GM18505 (cell line): ENCODE data around the gene HMGXB3.
"Not testable (repeated sequence)": the region's sequence is repeated elsewhere in the genome, so short reads cannot be mapped to it uniquely, and the experiment has no call there.

Source experiments
- ATAC-seq: cut with Tn5 transposase; IDR thresholded peaks from one replicate; pipeline ENCODE4 v1.9.1; 2021; ENCODE audit not compliant: unreplicated experiment
- POLR2A ChIP-seq: IDR thresholded peaks from 4 replicates; pipeline ENCODE4 v1.6.1; 2011; ENCODE audit warnings: borderline replicate concordance; ENCODE audit not compliant: insufficient read depth, insufficient read length; ENCODE audit errors: extremely low read depth

The HMGXB3 gene

GRCh38 chr5:150079909-150080461 is 79.4 kb downstream of the HMGXB3 start:
- no peak for TF ChIP-seq POLR2A
- no peak for ATAC-seq

- no peak for TF ChIP-seq POLR2A
- no peak for ATAC-seq
Observed at GRCh38 chr5:150080696-150081435, 80.3 kb downstream of the HMGXB3 start.

DNA sequence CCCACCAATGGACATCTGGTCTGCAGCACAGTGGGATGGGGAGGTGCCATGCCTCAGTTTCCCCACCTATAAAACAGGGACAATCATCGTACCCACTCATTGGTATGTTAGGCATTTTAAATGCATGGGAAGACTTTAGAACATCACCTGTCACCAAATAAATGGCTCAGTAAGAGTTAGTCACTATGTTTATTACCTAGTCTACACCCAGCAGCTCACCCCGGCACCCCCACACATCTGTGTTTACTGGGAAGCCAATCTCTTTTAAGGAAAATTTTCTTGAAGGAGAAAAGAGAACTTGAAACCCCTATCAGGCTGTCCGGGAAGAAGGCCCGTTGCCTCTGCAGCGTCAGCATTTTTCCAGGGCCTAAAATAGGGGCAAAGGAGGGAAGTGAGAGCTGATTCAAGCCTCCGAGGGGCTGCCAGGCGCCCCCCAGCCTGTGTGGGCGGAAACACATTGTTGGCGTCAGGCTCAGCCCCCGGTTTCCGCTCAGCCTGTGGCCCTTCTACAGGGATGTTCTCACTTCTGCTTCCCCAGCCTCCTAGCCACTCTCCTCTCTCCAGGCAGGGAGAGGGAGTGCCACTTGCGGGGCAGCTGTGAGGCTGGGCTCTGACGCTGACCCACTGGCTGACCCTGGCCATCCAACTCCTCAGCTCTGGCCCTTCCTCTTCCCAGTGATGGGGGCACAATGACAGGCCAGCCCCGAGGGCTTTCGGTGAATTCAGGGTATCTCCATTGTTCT is 81.2 kb downstream of the HMGXB3 start:
- peak; percentile 33 for TF ChIP-seq POLR2A
- peak; percentile 89 for ATAC-seq

DNA sequence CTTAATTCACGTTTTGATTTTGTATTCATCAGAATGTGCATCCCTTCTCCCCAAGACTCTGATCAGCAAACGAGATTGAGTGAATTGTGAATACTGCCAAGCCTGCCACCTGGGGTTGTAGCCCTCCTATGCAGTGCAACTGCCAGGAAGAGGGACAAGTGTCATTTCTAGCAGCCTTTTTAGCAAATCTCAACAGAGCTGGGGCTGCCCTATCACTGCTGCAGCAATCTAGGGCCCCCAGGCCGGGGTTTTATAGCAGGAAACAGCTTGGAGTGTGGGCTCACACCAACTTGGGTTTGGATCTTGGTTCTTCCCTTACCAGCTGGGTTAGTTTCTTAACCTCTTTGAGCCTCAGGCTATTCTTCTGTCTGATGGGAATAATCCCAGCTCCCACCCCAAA is 81.8 kb downstream of the HMGXB3 start:
- ATAC-seq = peak; percentile 15
- no peak for TF ChIP-seq POLR2A

GRCh38 chr5:150082889-150083288 is 82.3 kb downstream of the HMGXB3 start:
- ATAC-seq = no peak
- TF ChIP-seq POLR2A = no peak

DNA sequence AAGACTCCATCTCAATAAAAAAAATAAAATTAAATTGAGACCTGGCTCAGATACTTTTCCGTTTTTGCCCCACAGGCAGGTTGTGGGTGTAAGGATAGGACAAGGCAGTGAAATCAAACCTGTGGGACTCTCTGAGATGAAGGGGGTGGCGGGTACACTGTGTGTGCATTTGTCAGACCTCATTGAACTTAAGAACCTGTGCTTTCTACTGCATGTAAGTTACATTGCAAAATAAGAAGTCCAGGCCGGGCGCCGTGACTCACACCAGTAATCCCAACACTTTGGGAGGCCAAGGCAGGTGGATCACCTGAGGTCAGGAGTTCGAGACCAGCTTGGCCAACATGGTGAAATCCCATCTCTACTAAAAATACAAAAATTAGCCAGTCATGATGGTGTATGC is 84.2 kb downstream of the HMGXB3 start:
- not testable (repeated sequence) for ATAC-seq

- ATAC-seq = no peak
- no peak for TF ChIP-seq POLR2A
Observed at GRCh38 chr5:150085191-150085912, 84.8 kb downstream of the HMGXB3 start.

DNA sequence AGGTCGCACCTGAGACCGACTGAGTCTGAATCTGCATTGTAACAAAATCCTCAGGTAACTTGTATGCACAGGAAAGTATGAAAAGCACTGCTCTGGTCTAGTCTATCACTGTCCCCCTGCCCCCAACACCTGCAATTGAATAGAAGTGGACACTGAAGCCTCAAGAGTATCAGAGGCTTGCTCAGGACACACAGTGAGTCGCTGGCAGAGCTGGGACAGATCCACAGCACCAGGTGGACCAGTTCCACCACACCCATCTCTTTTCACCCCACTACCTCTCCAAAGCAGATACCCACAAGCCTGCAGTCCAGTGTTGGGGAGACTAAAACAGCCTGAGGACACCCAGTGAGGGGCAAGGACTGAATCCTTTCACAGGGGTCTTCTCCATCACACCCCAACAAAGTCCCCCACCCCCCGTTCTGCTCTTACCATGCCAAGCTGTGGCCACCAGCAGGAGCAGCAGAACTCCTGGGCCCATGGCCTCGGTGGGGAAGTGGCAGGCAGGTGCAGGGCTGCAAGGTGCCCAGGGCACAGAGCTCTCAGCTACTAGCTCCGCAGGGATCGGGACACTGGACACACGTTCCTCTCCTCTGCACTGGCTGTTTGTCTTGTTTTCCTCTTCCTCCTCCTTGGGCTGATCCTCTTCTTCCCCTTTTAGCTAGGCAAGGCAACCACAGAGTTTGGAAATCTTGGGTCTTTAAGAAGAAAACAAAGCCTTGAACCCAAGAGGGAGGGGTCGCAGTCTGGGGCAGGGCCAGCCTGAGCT is 85.6 kb downstream of the HMGXB3 start, which contains the start of gene CSF1R:
Gene CSF1R, minus strand, starts transcription at position 605 of the 766 bp plus-strand sequence. Its CDS starts 127 bp downstream, at position 478.
- no peak for TF ChIP-seq POLR2A
- ATAC-seq = no peak

DNA sequence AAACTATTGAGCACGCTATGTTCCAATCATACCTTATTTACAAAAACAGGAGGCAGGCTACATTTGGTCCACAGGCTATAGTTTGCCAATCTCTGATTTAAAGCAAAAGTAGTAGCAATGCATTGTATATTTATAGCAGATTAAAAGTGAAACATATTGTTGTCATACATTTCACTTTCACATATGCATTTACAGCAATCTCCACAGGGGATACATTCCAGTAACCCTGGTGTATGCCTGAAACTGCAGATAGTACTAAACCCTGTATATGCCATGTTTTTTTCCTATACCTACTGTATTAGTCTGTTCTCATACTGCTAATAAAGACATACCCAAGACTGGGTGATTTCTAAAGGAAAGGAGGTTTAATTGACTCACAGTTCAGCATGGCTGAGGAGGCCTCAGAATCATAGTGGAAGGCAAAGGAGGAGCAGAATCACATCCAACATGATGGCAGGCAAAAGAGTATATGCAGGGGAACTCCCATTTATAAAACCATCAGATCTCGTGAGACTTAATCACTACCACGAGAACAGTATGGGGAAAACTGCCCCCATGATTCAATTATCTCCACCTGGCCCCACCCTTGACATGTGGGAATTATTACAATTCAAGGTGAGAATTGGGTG is 91.7 kb downstream of the HMGXB3 start:
- ATAC-seq = no peak
- TF ChIP-seq POLR2A = no peak

- no peak for TF ChIP-seq POLR2A
- ATAC-seq = no peak
Observed at GRCh38 chr5:150097152-150097551, 96.6 kb downstream of the HMGXB3 start.

DNA sequence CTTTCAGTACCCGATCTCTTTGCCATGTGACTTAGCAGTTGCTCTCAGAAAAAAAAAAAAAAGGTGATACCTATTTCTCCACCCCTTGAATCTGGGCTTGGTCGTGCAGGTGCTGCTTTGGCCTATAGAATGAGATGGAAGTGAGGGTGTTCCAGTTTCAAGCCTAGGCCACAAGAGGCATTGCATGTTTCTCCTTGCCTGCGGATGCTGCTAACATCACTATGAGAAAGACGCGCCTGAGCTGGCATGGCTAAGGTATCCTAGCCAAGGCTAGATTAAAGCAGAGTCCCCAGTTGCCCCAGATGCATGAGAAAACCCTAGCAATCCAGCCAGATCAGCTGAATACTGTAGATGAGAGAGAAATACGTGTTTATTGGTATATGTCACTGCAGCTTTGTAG is 100.5 kb downstream of the HMGXB3 start:
- no peak for TF ChIP-seq POLR2A
- no peak for ATAC-seq
